ENCODE data around the gene GAMT. TPM values are rescaled to one million over a fixed set of nuclear protein-coding genes. Genes with fewer than 3 reads are reported as not detected.

The GAMT gene
- total and polyA plus RNA-seq, 4 donors: 7.9 to 40.2 (median 18.6) TPM

DNA sequence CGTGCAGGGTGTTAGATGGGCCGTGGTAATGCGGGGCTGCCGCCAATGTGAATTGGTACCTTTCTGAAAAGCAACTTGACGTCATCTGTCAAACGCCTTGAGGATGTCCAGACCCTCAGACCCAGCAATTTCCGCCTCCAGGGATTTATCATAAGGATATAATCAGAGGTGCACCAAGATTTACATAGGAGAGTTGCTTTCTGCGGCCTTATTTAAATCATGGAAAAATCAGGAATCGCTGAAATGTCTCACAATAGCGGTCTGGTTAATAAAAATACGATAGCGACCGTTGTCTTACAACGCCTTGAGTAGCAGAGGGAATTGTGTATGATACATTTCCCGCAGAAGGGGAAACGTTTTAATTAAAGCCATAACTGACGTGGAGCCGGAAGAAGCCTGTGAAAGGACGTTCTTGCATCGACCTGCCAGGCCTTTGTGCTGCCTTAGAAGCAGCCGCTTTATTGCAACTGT is 49.9 kb downstream of the GAMT start:
- ATAC-seq (ENCODE audit: low FRiP score) (no peak), DNase-seq (no peak)
- Histone ChIP-seq H3K4me3 (ENCODE audit: low read length in 2 of 2) (no peak overlapping the region), H3K4me1 (ENCODE audit: control insufficient read depth in 1 of 2, insufficient read depth in 2 of 2, low read length in 2 of 2) (no peaks in the 10 kb centered on the region), H3K9me3 (ENCODE audit: control insufficient read depth, low read length) (no peaks in the 10 kb centered on the region), H3K27ac (ENCODE audit: low read depth in 1 of 2, low read length in 2 of 2) (no peak overlapping the region), H3K36me3 (ENCODE audit: control insufficient read depth in 1 of 2, insufficient read depth in 2 of 2, low read length in 1 of 2) (no peaks in the 10 kb centered on the region), H3K27me3 (ENCODE audit: control insufficient read depth in 1 of 2, insufficient read depth in 2 of 2, low read length in 1 of 2) (no peaks in the 10 kb centered on the region)
- WGBS, 2 donors: 86 to 87% methylated on average over 21 of the region's 21 CpGs
- intact Hi-C loops (cut with DNase I): no loop called here

DNA sequence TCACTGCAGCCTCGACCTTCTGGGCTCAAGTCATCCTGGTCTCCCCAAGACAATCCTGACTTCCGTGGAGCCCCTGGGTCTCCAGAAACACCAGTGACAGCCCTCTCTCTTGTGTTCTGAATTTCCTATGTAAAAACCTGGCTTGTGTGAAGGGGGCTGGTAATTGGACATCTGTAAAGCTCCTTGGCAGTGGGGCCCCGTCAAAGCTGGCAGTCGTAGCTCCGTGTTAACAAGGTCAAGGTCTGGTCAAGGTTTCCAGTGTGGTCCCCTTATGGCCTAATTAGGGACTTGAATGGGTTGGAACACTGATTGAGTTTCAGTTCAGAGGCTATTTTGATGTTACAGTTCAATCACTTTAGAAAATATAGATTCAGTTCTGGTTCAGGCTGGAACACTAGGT is 50.5 kb downstream of the GAMT start:
- Histone ChIP-seq H3K36me3 (ENCODE audit: control insufficient read depth in 1 of 2, insufficient read depth in 2 of 2, low read length in 1 of 2) (no peaks in the 10 kb centered on the region), H3K27me3 (ENCODE audit: control insufficient read depth in 1 of 2, insufficient read depth in 2 of 2, low read length in 1 of 2) (no peaks in the 10 kb centered on the region), H3K4me3 (ENCODE audit: low read length in 2 of 2) (no peak overlapping the region), H3K4me1 (ENCODE audit: control insufficient read depth in 1 of 2, insufficient read depth in 2 of 2, low read length in 2 of 2) (no peaks in the 10 kb centered on the region), H3K27ac (ENCODE audit: low read depth in 1 of 2, low read length in 2 of 2) (no peak overlapping the region), H3K9me3 (ENCODE audit: control insufficient read depth, low read length) (no peaks in the 10 kb centered on the region)
- WGBS, 2 donors: 67 to 69% methylated on average over 5 of the region's 5 CpGs
- intact Hi-C loops (cut with DNase I): no loop called here
- no peak for DNase-seq
- ATAC-seq (ENCODE audit: low FRiP score): no peak

DNA sequence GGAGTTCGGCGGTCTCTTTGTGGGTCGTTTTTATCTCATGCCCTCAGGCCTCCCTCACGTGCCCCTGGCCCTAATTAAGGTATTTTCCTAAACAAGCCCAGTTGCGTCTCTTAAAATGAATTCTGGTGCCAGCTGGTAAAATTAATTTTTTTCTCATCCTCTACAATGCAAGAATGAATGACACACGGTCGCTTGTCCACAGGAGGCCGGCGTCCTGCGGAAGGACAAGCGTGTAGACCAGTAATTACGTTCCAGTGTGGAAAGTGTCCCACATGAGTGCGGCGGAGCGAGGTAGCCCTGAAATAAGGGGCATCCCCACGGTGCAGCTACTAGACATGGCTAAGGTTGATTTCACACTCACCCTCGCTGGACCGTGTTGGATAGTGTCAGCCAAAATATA is 52.1 kb downstream of the GAMT start:
- no peak overlapping the region for H3K4me3 ChIP-seq (ENCODE audit: low read length in 2 of 2)
- ATAC-seq (ENCODE audit: low FRiP score) (no peak), DNase-seq (no peak)
- H3K36me3 ChIP-seq (ENCODE audit: control insufficient read depth in 1 of 2, insufficient read depth in 2 of 2, low read length in 1 of 2): no peaks in the 10 kb centered on the region
- H3K27me3 ChIP-seq (ENCODE audit: control insufficient read depth in 1 of 2, insufficient read depth in 2 of 2, low read length in 1 of 2): no peaks in the 10 kb centered on the region
- intact Hi-C loops (cut with DNase I): no loop called here
- H3K9me3 ChIP-seq (ENCODE audit: control insufficient read depth, low read length): no peaks in the 10 kb centered on the region
- 86 to 87% methylated on average over 18 of the region's 18 CpGs for WGBS, 2 donors
- no peaks in the 10 kb centered on the region for H3K4me1 ChIP-seq (ENCODE audit: control insufficient read depth in 1 of 2, insufficient read depth in 2 of 2, low read length in 2 of 2)
- H3K27ac ChIP-seq (ENCODE audit: low read depth in 1 of 2, low read length in 2 of 2): no peak overlapping the region

Other genes with a start within 250 kb of the GAMT start
- 100 to 1,000 TPM in 1 of 2 donors, 10 to 100 TPM in 1; 97.2 to 165 TPM for gene SBNO2, start 227.3 kb downstream of the GAMT start, total RNA-seq
- 10 to 100 TPM; 11.0 to 53.3 TPM for gene SBNO2, start 227.3 kb downstream of the GAMT start, polyA plus RNA-seq
- gene STK11, start 195.8 kb downstream of the GAMT start, total RNA-seq: 10 to 100 TPM; 39.4 to 59.5 TPM
- 10 to 100 TPM; 30.1 to 58.9 TPM for gene STK11, start 195.8 kb downstream of the GAMT start, polyA plus RNA-seq
- 1 to 10 TPM; 3.0 to 3.7 TPM for gene CBARP, start 163.5 kb downstream of the GAMT start, total RNA-seq
- 1 to 10 TPM in 1 of 2 donors, under 1 TPM in 1; 0.88 to 1.1 TPM for gene CBARP, start 163.5 kb downstream of the GAMT start, polyA plus RNA-seq
- 100 to 1,000 TPM in 1 of 2 donors, 10 to 100 TPM in 1; 92.8 to 102 TPM for gene ATP5F1D, start 159.8 kb downstream of the GAMT start, total RNA-seq
- 100 to 1,000 TPM; 131 to 164 TPM for gene ATP5F1D, start 159.8 kb downstream of the GAMT start, polyA plus RNA-seq
- 100 to 1,000 TPM; 112 to 121 TPM for gene MIDN, start 153.0 kb downstream of the GAMT start, total RNA-seq
- 10 to 100 TPM; 11.8 to 27.4 TPM for gene MIDN, start 153.0 kb downstream of the GAMT start, polyA plus RNA-seq
- gene CIRBP, start 132.2 kb downstream of the GAMT start, total RNA-seq: 100 to 1,000 TPM; 391 to 397 TPM
- 1,000 to 10,000 TPM in 1 of 2 donors, 100 to 1,000 TPM in 1; 252 to 1,634 TPM for gene CIRBP, start 132.2 kb downstream of the GAMT start, polyA plus RNA-seq
- 10 to 100 TPM; 21.9 to 23.3 TPM for gene FAM174C, start 126.0 kb downstream of the GAMT start, total RNA-seq
- gene FAM174C, start 126.0 kb downstream of the GAMT start, polyA plus RNA-seq: 10 to 100 TPM; 43.8 to 68.8 TPM
- gene EFNA2, start 115.7 kb downstream of the GAMT start, total RNA-seq: not detected
- 1 to 10 TPM in 1 of 2 donors, not detected in 1; 2.8 TPM for gene EFNA2, start 115.7 kb downstream of the GAMT start, polyA plus RNA-seq
- 10 to 100 TPM; 47.7 to 47.8 TPM for gene NDUFS7, start 17.6 kb downstream of the GAMT start, total RNA-seq
- 100 to 1,000 TPM in 1 of 2 donors, 10 to 100 TPM in 1; 72.6 to 105 TPM for gene NDUFS7, start 17.6 kb downstream of the GAMT start, polyA plus RNA-seq
- gene DAZAP1, start 6.0 kb upstream of the GAMT start, total RNA-seq: 10 to 100 TPM; 75.2 to 77.9 TPM
- gene DAZAP1, start 6.0 kb upstream of the GAMT start, polyA plus RNA-seq: 10 to 100 TPM; 44.8 to 79.0 TPM
- 100 to 1,000 TPM; 707 to 750 TPM for gene RPS15, start 36.9 kb upstream of the GAMT start, total RNA-seq
- gene RPS15, start 36.9 kb upstream of the GAMT start, polyA plus RNA-seq: 1,000 to 10,000 TPM; 2,784 to 2,878 TPM
- gene APC2, start 48.6 kb upstream of the GAMT start, total RNA-seq: under 1 TPM; 0.26 to 0.42 TPM
- gene APC2, start 48.6 kb upstream of the GAMT start, polyA plus RNA-seq: under 1 TPM in 1 of 2 donors, not detected in 1; 0.03 TPM
- gene C19orf25, start 77.7 kb upstream of the GAMT start, total RNA-seq: 10 to 100 TPM; 19.7 to 26.0 TPM
- 10 to 100 TPM; 19.0 to 33.5 TPM for gene C19orf25, start 77.7 kb upstream of the GAMT start, polyA plus RNA-seq
- gene PCSK4, start 88.8 kb upstream of the GAMT start, total RNA-seq: 1 to 10 TPM in 1 of 2 donors, not detected in 1; 3.1 TPM
- gene PCSK4, start 88.8 kb upstream of the GAMT start, polyA plus RNA-seq: 1 to 10 TPM in 1 of 2 donors, under 1 TPM in 1; 0.75 to 6.0 TPM
- gene REEP6, start 89.6 kb upstream of the GAMT start, total RNA-seq: 1 to 10 TPM in 1 of 2 donors, under 1 TPM in 1; 0.71 to 1.6 TPM
- 10 to 100 TPM in 1 of 2 donors, 1 to 10 TPM in 1; 2.2 to 16.5 TPM for gene REEP6, start 89.6 kb upstream of the GAMT start, polyA plus RNA-seq
- gene ADAMTSL5, start 111.5 kb upstream of the GAMT start, total RNA-seq: 10 to 100 TPM in 1 of 2 donors, 1 to 10 TPM in 1; 6.2 to 18.2 TPM
- 1 to 10 TPM; 3.1 to 6.1 TPM for gene ADAMTSL5, start 111.5 kb upstream of the GAMT start, polyA plus RNA-seq
- gene PLK5, start 122.5 kb upstream of the GAMT start, total RNA-seq: not detected
- gene PLK5, start 122.5 kb upstream of the GAMT start, polyA plus RNA-seq: under 1 TPM in 1 of 2 donors, not detected in 1; 0.15 TPM
- 10 to 100 TPM; 16.1 to 20.5 TPM for gene MEX3D, start 166.8 kb upstream of the GAMT start, total RNA-seq
- 1 to 10 TPM; 3.6 to 6.3 TPM for gene MEX3D, start 166.8 kb upstream of the GAMT start, polyA plus RNA-seq
- gene MBD3, start 191.3 kb upstream of the GAMT start, total RNA-seq: 10 to 100 TPM; 60.9 to 63.2 TPM
- gene MBD3, start 191.3 kb upstream of the GAMT start, polyA plus RNA-seq: 100 to 1,000 TPM in 1 of 2 donors, 10 to 100 TPM in 1; 37.6 to 106 TPM
- 100 to 1,000 TPM; 153 to 155 TPM for gene UQCR11, start 203.9 kb upstream of the GAMT start, total RNA-seq
- 100 to 1,000 TPM; 127 to 251 TPM for gene UQCR11, start 203.9 kb upstream of the GAMT start, polyA plus RNA-seq

Data from aorta (tissue), 5 donors.